Measurements from ENCODE around the gene TMPRSS11F. TPM values are rescaled to one million over a fixed set of nuclear protein-coding genes. Genes with fewer than 3 reads are reported as not detected.

Gene TMPRSS11F
- total and polyA plus RNA-seq, 11 donors = 0.10 TPM; not detected in 10

- DNase-seq (no peak), ATAC-seq (no peak)
- H3K4me3 ChIP-seq = no peak overlapping the region
- peaks cover 0 to 21% (median 4%) of the 10 kb centered on the region in 12 donors for H3K9me3 ChIP-seq
- no peak overlapping the region for H3K27ac ChIP-seq
- H3K27me3 ChIP-seq = no peaks in the 10 kb centered on the region
- no peaks in the 10 kb centered on the region for H3K36me3 ChIP-seq
- no peaks in the 10 kb centered on the region for H3K4me1 ChIP-seq
- WGBS, 4 donors = 86 to 98% (median 93%) methylated on average over 1 of the region's 1 CpG
- intact Hi-C loops (cut with DNase I) = no loop called here
- TF ChIP-seq POLR2A (IDR thresholded peaks at IDR 0.05) (no peak), CTCF (IDR thresholded peaks at IDR 0.05) (no peak)
These were observed 19.2 kb downstream of the TMPRSS11F start for GRCh38 chr4:68110441-68110840.

- H3K27ac ChIP-seq = no peak overlapping the region
- DNase-seq = no peak
- WGBS, 4 donors = 64 to 70% (median 67%) methylated on average over 1 of the region's 1 CpG
- intact Hi-C loops (cut with DNase I) = no loop called here
- H3K4me1 ChIP-seq = no peaks in the 10 kb centered on the region
- TF ChIP-seq CTCF (IDR thresholded peaks at IDR 0.05) (no peak), POLR2A (IDR thresholded peaks at IDR 0.05) (no peak)
- no peaks in the 10 kb centered on the region for H3K36me3 ChIP-seq
- ATAC-seq = no peak
- H3K27me3 ChIP-seq = no peaks in the 10 kb centered on the region
- H3K4me3 ChIP-seq = no peak overlapping the region
- peaks cover 0 to 15% (median 0%) of the 10 kb centered on the region in 12 donors for H3K9me3 ChIP-seq
These were observed 19.8 kb downstream of the TMPRSS11F start for GRCh38 chr4:68109868-68110267.

GRCh38 chr4:68082758-68083157 is 46.9 kb downstream of the TMPRSS11F start:
- Histone ChIP-seq H3K4me1 (no peaks in the 10 kb centered on the region), H3K36me3 (no peaks in the 10 kb centered on the region), H3K27ac (no peak overlapping the region), H3K9me3 (peaks cover 0 to 13% (median 0%) of the 10 kb centered on the region in 12 donors), H3K4me3 (no peak overlapping the region), H3K27me3 (no peaks in the 10 kb centered on the region)
- no peak for TF ChIP-seq CTCF (IDR thresholded peaks at IDR 0.05)
- no peak for TF ChIP-seq POLR2A (IDR thresholded peaks at IDR 0.05)
- DNase-seq (no peak), ATAC-seq (no peak)
- 14 to 50% (median 22%) methylated on average over 1 of the region's 1 CpG for WGBS, 4 donors
- intact Hi-C loops (cut with DNase I) = no loop called here

- no peak for ATAC-seq
- Histone ChIP-seq H3K36me3 (no peaks in the 10 kb centered on the region), H3K27ac (no peak overlapping the region), H3K4me3 (no peak overlapping the region), H3K9me3 (no peaks in the 10 kb centered on the region), H3K27me3 (no peaks in the 10 kb centered on the region), H3K4me1 (no peaks in the 10 kb centered on the region)
- TF ChIP-seq POLR2A (IDR thresholded peaks at IDR 0.05) (no peak), CTCF (IDR thresholded peaks at IDR 0.05) (no peak)
- intact Hi-C loops (cut with DNase I) = no loop called here
- no peak for DNase-seq
These were observed 49.7 kb downstream of the TMPRSS11F start for GRCh38 chr4:68079928-68080327.
